Measurements from ENCODE around the gene DVL3. TPM values are rescaled to one million over a fixed set of nuclear protein-coding genes. Genes with fewer than 3 reads are reported as not detected.
"Not testable (repeated sequence)": the region's sequence is repeated elsewhere in the genome, so short reads cannot be mapped to it uniquely, and the experiment has no call there.

DVL3 gene
- total RNA-seq, 2 experiments from 2014 or later: 22.9 to 25.2 TPM

DNA sequence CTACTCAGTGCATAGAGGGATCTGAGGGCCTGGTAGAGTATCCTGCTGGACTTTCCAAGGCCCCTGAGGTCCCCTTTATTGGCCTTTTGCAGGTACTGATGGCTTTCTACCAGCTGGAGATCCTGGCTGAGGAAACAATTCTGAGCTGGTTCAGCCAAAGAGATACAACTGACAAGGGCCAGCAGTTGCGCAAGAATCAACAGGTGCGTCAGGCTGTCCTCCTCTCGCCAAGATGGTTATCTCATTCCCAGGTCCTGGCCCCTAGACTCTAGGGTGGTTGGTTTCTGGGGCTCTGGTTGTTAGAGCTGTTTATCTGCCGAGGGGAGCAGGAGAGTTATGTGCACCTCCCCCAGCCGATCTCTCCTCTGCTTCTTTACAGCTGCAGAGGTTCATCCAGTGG is 10.7 kb upstream of the DVL3 start:
- Mint-ChIP-seq H3K36me3 (peaks cover 19% of the 10 kb centered on the region), H3K9me3 (no peaks in the 10 kb centered on the region), H3K4me3 (no peak overlapping the region), H3K27me3 (no peaks in the 10 kb centered on the region), H3K4me1 (peaks cover 5% of the 10 kb centered on the region), H3K27ac (no peak overlapping the region)
- no peak for DNase-seq

DNA sequence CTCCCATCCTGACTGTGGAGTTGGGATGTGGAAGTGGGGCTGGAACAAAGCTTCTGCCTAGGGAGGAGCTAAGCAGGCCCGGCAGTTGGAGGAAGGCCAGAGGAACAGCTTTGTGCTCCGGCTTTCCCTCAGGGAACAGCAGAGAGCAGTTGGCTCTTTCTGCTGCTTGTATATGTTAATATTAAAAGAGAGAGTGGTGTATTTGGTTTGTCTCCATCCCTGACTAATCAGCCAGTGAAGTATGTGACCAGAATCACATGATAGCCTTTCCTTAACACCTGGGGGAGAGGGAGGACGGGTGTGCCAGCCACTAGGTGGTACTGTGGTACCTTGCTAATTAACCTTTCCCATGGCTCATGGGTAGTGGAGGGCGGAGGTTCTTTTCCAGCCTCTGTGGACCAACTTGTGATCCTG is 10.1 kb upstream of the DVL3 start:
- peak; percentile 21 for DNase-seq
- Mint-ChIP-seq H3K9me3 (no peaks in the 10 kb centered on the region), H3K36me3 (peaks cover 17% of the 10 kb centered on the region)

DNA sequence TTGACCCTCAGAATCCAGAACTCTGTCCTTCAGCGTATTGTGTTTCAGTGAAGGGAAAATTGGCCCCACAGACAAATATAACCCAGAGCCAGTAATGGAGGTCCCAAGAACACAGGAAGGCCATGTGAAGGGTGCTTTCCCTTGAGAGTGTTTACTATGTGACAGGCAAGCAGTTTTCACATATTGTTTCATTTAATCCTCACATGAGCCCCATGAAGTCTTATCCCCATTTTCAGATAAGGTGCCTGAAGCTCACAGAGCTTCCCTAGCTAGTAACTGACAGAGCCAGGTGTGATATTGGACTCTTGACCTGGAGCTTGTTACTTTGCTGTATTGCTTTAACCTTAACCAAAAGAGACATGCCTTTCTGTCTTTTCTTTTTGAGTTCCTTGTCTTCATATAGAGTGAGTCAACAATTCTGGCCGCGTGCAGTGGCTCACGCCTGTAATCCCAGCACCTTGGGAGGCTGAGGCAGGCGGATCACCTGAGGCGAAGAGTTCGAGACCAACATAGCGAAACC is 9.4 kb upstream of the DVL3 start:
- DNase-seq: no peak
- Mint-ChIP-seq H3K4me3 (no peak overlapping the region), H3K36me3 (peaks cover 16% of the 10 kb centered on the region), H3K27ac (no peak overlapping the region), H3K4me1 (peaks cover 5% of the 10 kb centered on the region), H3K9me3 (no peaks in the 10 kb centered on the region), H3K27me3 (no peaks in the 10 kb centered on the region)

More for the DNA sequence above, 10.1 kb upstream of the DVL3 start:
- H3K4me3 Mint-ChIP-seq: no peak overlapping the region
- H3K27me3 Mint-ChIP-seq: no peaks in the 10 kb centered on the region
- peaks cover 5% of the 10 kb centered on the region for H3K4me1 Mint-ChIP-seq
- no peak overlapping the region for H3K27ac Mint-ChIP-seq

DNA sequence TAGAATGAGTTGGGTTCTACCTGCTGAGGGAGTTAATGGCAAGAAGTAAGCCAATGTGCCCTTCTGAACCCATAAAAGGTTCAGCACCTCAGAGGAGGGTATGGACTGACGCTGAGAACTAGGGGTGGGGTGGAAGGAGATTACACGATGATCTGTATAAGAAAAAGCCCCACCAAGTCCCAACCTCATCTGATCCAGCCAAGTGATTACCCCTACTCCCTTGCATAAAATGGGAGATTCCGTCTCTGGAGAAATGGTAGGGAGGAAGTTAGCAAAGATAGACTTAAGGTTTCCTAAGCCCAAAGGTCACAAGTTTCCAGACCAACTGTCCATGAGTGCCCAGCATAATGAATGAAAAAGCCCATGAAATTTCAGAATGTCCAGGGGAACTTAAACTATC is 7.1 kb upstream of the DVL3 start:
- Mint-ChIP-seq H3K4me1 (peaks cover 2% of the 10 kb centered on the region), H3K36me3 (peaks cover 5% of the 10 kb centered on the region), H3K27me3 (no peaks in the 10 kb centered on the region), H3K9me3 (no peaks in the 10 kb centered on the region), H3K4me3 (no peak overlapping the region), H3K27ac (no peak overlapping the region)
- no peak for DNase-seq

DNA sequence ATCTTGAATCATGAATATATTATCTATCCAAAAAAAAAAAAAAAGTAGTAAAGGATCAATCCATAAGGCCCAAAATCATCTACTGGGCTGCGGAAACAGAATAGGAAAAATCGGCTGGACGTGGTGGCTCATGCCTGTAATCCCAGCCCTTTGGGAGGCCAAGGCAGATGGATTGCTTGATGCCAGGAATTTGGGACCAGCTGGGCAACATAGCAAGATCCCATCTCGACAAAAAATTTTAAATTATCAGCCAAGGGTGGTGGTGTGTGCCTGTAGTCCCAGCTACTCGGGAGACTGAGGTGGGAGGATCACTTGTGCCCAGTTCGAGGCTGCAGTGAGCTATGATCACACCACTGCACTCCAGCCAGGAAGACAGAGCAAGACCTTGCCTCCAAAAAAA is 6.1 kb upstream of the DVL3 start:
- Mint-ChIP-seq H3K9me3 (no peaks in the 10 kb centered on the region), H3K36me3 (peaks cover 4% of the 10 kb centered on the region), H3K27me3 (no peaks in the 10 kb centered on the region), H3K4me3 (no peak overlapping the region), H3K27ac (no peak overlapping the region), H3K4me1 (peaks cover 2% of the 10 kb centered on the region)
- DNase-seq: no peak

DNA sequence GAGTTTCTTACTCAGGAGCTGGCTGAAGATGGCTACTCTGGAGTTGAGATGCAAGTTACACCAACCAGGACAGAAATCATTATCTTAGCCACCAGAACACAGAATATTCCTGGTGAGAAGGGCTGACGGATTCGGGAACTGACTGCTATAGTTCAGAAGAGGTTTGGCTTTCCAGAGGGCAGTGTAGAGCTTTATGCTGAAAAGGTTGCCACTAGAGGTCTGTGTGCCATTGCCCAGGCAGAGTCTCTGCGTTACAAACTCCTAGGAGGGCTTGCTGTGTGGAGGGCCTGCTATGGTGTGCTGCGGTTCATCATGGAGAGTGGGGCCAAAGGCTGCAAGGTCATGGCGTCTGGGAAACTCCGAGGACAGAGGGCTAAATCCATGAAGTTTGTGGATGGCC is 5.4 kb upstream of the DVL3 start:
- H3K9me3 Mint-ChIP-seq: not testable (repeated sequence)

DNA sequence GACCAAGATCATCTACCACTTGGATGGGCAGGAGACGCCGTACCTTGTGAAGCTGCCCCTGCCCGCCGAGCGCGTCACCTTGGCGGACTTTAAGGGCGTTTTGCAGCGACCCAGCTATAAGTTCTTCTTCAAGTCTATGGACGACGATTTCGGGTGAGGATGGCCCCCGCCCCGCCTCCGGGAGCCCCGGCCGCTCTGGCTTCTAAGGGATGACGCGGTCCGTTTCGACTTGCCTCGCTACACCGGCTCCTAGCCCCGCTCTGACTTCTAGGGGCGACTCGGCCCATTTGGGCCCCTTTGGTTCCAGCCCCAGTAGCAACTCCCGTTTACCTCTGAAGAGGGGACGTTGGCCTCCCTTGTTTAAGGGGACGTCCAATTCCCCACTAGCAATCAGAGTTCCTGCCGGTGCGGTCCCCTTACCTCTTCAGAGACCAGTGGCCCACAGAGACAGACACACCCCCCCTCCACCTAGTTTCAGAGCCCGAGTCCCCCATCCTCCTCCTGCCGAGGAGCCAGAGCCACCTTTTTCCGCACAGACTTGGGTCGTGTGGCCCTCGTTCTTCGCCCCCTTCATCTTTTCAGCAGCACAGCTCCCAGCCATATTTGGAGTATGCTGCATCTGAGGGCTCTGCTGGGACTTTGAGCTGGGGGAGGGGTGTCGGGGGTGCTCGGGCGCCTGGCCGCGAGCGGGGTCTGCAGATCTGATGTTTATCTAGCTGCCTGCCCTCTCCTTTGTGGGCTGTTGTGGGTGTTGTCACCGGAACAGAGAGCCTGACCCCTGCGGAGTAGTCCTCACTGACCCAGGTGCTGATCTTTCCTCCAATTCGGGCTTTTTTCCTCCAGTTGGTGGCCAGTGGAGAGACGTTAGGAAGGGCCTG is 706 bp downstream of the DVL3 start:
- Mint-ChIP-seq H3K36me3 (peaks cover 4% of the 10 kb centered on the region), H3K27ac (peak overlapping the region; percentile 69), H3K27me3 (no peaks in the 10 kb centered on the region), H3K4me1 (peaks cover 24% of the 10 kb centered on the region), H3K4me3 (peak overlapping the region; percentile 89), H3K9me3 (no peaks in the 10 kb centered on the region)
- DNase-seq: peak; percentile 62

More for the DNA sequence above, 5.4 kb upstream of the DVL3 start:
- H3K4me1 Mint-ChIP-seq, DNase-seq, H3K4me3 Mint-ChIP-seq, H3K27me3 Mint-ChIP-seq, H3K36me3 Mint-ChIP-seq, H3K27ac Mint-ChIP-seq: not testable (repeated sequence)

DNA sequence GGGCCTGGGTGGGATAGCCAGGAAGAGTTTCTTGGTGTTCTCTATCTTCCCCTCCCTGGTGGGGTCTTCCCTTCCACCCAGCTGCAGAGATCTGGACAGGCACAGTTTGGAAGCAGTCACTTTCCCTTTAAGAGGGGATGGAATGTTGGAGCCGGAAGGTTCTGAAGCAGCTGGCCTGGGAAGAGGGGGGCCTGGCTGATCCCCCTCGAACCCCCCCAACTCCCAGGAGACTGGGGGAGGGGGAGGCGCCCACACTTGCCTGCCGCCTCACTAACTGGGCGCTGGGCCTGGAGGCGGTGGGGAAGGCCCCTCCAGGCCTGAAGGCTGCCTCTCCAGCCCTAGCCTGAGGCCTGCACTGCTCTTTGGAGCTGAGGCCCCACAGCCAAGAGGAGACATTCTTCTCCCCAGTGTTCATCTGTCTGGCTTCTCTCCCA is 1.4 kb downstream of the DVL3 start:
- H3K4me1 Mint-ChIP-seq: peaks cover 24% of the 10 kb centered on the region
- H3K4me3 Mint-ChIP-seq: peak overlapping the region; percentile 89
- no peaks in the 10 kb centered on the region for H3K27me3 Mint-ChIP-seq
- H3K9me3 Mint-ChIP-seq: no peaks in the 10 kb centered on the region
- H3K36me3 Mint-ChIP-seq: peaks cover 4% of the 10 kb centered on the region
- peak overlapping the region; percentile 54 for H3K27ac Mint-ChIP-seq
- peak; percentile 4 for DNase-seq

DNA sequence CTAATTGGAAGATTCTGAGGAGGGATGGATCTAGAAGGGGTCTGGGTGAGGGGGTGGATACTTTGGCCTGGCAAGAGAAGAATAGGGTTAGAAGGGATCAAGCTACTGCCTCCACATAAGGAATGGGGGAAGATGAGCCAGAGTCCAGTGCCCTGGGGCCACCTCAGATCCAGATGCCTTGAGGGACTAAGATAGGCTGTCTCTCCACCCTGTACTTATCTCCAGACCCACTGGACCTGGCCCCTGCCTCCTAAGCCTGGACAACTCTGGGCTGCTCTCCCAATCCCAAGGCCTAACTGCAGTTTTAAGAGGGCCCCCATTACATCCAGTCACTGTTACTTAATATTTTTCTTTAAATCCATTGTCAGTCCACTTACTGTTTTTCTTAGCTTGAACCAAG is 2.0 kb downstream of the DVL3 start:
- Mint-ChIP-seq H3K4me3 (peak overlapping the region; percentile 89), H3K4me1 (peaks cover 24% of the 10 kb centered on the region), H3K36me3 (peaks cover 4% of the 10 kb centered on the region), H3K27ac (no peak overlapping the region), H3K9me3 (no peaks in the 10 kb centered on the region), H3K27me3 (no peaks in the 10 kb centered on the region)
- no peak for DNase-seq

DNA sequence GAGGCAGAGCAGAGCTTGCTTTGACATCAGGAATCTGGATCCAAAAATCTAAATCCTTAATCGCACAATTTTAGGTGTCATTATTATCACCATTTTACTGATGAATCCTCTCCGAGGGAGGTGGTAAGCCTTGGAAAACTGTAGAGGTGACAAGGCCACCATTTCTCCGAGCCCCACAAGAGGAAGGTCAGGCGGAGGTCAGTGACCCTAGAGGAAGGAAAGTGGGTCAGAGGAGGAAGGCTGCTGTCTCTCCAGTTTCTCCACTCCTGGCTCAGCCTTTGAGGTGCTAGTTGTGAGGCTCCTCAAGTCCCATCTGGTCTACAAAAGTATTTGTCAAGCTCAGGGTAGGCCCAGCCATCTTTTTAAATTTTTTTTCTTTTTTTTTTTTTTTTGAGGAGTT is 3.2 kb downstream of the DVL3 start:
- Mint-ChIP-seq H3K4me1 (peaks cover 24% of the 10 kb centered on the region), H3K27ac (no peak overlapping the region), H3K9me3 (no peaks in the 10 kb centered on the region), H3K4me3 (no peak overlapping the region), H3K36me3 (peaks cover 4% of the 10 kb centered on the region), H3K27me3 (no peaks in the 10 kb centered on the region)
- DNase-seq: no peak

DNA sequence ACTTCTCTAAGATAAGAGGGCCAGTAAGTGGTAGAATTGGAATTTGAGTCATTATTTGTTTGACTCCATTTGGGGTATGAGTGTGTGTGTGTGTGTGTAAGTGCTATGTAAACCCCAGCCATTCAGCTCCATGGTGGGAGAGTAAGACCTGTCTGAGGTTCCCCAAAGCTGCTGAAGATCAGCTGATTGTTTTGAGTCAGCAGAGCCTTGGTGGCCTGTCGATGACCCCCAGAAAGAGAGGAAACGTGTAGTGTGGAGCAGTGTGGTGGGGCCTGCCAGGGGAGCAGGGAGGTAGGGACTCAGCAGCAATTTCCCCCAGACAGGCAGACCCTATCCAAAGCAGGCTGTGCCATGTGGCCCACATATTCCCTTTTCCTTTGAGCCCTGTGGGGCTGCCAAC is 5.3 kb downstream of the DVL3 start:
- Mint-ChIP-seq H3K9me3 (no peaks in the 10 kb centered on the region), H3K27me3 (no peaks in the 10 kb centered on the region), H3K4me1 (peaks cover 21% of the 10 kb centered on the region), H3K27ac (no peak overlapping the region), H3K4me3 (no peak overlapping the region), H3K36me3 (peaks cover 8% of the 10 kb centered on the region)
- DNase-seq: no peak

DNA sequence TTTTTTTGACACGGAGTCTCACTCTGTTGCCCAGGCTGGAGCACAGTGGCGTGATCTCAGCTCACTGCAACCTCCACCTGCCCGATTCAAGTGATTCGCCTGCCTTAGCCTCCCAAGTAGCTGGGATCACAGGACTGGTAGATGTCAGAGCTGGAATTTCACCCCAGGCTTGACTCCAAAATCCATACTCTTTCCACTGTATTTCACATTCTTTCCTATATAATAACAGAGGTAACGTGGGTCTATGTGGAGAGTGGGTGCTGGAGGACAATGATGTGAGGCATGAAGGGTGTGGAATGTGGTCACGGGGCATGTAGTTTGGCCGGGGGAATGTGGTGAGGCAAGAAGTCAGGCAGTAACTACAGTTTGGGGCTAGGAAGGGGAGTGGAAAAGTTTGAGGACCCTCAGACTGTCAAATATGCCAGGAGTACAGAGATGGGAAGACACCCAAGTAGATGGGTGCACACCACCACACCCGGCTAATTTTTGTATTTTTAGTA is 7.4 kb downstream of the DVL3 start:
- H3K27ac Mint-ChIP-seq, H3K4me3 Mint-ChIP-seq, H3K36me3 Mint-ChIP-seq, DNase-seq, H3K9me3 Mint-ChIP-seq, H3K27me3 Mint-ChIP-seq: not testable (repeated sequence)
- H3K4me1 Mint-ChIP-seq: peaks cover 14% of the 10 kb centered on the region

DNA sequence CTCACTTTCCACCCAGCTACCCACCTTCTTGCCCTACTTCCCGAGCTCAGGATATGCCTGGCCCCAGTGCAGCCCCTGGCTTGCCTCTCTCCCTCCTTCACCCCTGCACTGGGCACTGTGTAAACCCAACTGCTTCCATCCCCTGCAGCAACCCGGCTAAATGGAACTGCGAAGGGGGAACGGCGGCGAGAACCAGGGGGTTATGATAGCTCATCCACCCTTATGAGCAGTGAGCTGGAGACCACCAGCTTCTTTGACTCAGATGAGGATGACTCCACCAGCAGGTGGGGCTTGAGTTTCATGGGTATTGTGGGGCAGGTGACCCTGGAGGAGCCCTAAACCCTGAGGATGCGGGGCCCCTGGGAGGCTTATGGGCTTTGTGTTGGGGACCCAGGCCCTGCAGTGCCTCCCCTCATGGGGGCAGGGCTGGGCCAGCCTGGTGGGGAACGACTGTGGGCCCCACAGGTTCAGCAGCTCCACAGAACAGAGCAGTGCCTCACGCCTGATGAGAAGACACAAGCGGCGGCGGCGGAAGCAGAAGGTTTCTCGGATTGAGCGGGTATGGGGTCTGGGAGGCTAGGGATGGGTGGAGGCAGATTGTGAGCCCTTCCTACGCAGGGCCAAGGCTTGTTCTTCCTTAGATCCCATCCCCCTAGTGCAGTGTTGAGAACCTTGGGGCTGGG is 9.6 kb downstream of the DVL3 start:
- no peaks in the 10 kb centered on the region for H3K9me3 Mint-ChIP-seq
- H3K27ac Mint-ChIP-seq: no peak overlapping the region
- H3K4me3 Mint-ChIP-seq: no peak overlapping the region
- H3K27me3 Mint-ChIP-seq: no peaks in the 10 kb centered on the region
- peaks cover 4% of the 10 kb centered on the region for H3K36me3 Mint-ChIP-seq
- DNase-seq: no peak
- H3K4me1 Mint-ChIP-seq: peaks cover 6% of the 10 kb centered on the region

DNA sequence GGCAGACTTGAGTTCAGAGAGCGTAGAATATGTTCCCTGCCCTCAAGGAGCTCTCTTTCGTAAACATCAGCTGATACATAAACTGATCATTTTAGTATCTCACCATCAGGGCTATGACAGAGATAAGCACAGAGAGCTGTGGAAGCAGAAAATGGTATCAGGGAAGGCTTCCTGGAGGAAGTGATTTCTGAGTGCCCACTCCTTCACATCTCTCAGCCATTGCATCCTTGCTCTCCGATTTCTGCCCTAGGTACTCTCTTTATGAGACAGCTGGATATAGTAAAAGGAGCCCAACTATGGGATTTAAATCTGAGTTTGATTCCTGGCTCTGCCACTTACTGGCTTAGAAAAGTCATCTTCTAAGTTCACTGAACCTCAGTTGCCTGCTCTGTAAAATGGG is 10.4 kb downstream of the DVL3 start:
- no peak for DNase-seq
- H3K4me1 Mint-ChIP-seq: peaks cover under 1% of the 10 kb centered on the region
- no peaks in the 10 kb centered on the region for H3K9me3 Mint-ChIP-seq
- no peak overlapping the region for H3K27ac Mint-ChIP-seq
- H3K4me3 Mint-ChIP-seq: no peak overlapping the region
- H3K36me3 Mint-ChIP-seq: peaks cover 4% of the 10 kb centered on the region
- no peaks in the 10 kb centered on the region for H3K27me3 Mint-ChIP-seq

DNA sequence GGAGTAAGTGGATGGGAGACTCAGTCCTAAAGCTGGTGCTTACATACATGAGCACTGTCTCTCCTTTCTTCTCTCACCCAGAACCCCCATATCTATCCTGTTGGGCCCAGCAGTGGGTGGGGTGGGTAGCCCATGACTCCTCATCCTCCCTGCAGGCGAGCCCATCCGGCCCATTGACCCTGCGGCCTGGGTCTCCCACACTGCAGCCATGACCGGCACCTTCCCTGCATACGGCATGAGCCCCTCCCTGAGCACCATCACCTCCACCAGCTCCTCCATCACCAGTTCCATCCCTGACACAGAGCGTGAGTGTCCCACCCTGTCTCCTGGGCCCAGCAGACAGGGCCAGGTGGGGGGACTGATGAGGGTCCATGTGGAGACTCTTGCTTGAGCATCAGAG is 11.5 kb downstream of the DVL3 start:
- Mint-ChIP-seq H3K27me3 (no peaks in the 10 kb centered on the region), H3K4me1 (peaks cover 2% of the 10 kb centered on the region), H3K9me3 (no peaks in the 10 kb centered on the region), H3K27ac (no peak overlapping the region), H3K36me3 (peaks cover 4% of the 10 kb centered on the region), H3K4me3 (no peak overlapping the region)
- DNase-seq: no peak
